Daoy (cell line): ENCODE measurements around the gene CAMK2G. TPM values are rescaled to one million over a fixed set of nuclear protein-coding genes. Genes with fewer than 3 reads are reported as not detected.
"Not testable (repeated sequence)": the region's sequence is repeated elsewhere in the genome, so short reads cannot be mapped to it uniquely, and the experiment has no call there.

Experiments
- DNase-seq: peaks from one replicate; pipeline ENCODE4 v3.0.0-alpha.2; 2015; ENCODE audit warnings: low read depth
- total RNA-seq: library from RNA; depleted of rRNA; stranded (reverse); fragments of >200 nt; shearing (Covaris generic); gene quantifications from 2 replicates; pipeline ENCODE4 v1.2.3, GENCODE V29; 2014

CAMK2G gene
- total RNA-seq, 1 experiment from 2014 or later, result 12.2 TPM

DNA sequence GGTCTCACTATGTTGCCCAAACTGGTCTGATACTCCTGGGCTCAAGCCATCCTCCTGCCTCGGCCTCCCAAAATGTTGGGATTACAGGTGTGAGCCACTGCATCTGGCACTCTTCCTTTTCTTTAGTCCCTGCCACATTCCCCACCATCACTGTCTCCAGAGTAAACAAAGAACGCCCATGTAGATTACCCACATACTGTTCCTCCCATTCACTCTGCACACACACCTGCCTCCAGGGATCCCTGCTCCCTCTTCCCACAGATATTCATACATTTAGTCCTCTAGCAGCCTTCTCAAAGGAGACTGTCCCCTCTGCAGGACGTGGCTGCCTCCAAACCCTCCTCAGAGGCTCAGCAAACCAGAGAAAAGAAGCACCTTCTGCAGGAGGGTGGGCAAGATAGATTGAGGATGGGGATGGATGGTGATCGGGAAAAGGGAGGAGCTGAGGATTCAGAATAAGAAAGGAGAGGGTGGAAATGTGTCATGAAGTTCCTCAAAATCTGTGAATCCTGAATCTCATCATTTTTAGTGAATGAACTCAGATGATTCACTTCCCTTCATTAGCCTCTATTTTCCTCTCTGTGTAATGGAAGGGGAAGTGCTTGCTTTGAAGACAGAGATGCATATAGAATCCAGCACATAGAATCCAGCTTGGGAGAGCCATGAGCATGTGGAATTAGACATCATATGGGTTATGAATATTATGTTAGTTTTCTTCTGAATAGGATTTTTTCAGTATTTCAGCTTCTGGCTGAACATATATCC, 31.1 kb upstream of the CAMK2G start:
- peak; percentile 25 for DNase-seq

DNA sequence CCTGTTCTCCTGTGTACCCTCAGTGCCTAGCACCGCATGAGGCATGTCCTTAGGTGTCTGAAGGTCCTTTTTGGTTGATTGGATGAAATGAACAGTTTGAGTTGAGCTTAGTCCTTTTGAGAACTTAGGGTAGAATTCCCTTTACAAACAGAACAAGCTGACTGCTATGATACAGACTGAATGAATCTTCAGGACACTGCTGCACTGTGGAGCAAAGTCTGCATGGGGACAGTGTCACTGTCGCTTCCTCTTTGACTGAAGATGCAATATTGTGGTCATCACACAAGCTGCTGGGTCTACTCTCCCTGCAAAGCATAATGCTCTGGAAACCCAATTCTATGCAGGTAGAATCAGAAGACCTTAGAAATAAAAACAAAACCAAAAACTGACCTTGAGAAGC, 28.0 kb upstream of the CAMK2G start:
- no peak for DNase-seq

DNA sequence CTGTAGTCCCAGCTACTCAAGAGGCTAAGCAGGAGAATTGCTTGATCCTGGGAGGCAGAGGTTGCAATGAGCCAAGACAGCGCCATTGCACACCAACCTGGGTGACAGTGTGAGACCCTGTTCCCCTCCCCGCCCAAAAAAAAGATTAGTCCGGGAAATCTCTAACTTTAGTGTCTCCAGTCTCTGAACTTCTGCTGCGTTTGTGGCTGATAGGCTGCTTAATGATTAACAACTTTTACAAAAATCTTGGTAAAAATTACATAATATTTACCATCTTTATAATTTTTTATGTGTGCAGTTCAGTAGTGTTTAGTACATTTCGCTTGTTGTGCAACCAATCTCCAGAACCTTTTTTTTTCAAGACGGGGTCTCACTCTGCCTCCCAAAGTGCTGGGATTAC, 26.9 kb upstream of the CAMK2G start:
- no peak for DNase-seq

DNA sequence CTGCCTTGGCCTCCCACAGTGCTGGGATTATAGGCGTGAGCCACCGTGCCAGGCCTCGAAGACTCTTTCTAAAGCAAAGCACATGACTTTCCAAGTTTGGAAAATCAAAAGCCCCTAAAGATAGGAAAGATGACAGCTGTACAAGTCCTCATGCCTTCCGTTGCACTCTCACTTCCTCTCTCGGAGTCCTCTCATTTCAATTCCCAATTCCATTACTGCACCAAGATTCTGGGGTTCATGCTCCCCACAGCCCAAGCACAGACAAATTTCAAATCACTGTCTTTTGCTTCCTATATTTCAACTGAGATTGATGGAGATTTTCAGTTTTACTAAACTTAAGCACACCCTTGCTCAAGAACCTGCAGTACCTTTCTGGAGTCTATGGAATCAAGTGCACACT, 25.7 kb upstream of the CAMK2G start:
- DNase-seq, result no peak

DNA sequence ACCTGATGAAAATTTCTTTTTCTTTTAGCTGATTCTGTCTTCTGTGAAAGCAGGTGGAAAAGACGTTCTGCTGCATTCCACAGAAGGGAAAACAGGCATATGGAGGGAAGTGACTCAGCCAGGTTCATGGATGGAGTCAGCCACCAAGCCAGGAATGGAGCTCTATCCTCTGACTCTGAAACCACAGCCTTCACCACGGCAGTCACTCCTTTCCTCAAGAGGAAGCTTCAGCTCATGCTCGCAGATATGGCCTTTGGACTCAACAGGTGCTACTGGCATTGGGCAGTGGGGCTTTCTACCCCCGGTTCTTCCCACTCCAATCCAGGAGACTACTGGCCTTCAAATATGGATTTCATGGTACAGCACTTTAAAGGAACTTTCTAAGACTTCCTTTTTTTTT, 25.1 kb upstream of the CAMK2G start:
- DNase-seq, result peak; percentile 93

DNA sequence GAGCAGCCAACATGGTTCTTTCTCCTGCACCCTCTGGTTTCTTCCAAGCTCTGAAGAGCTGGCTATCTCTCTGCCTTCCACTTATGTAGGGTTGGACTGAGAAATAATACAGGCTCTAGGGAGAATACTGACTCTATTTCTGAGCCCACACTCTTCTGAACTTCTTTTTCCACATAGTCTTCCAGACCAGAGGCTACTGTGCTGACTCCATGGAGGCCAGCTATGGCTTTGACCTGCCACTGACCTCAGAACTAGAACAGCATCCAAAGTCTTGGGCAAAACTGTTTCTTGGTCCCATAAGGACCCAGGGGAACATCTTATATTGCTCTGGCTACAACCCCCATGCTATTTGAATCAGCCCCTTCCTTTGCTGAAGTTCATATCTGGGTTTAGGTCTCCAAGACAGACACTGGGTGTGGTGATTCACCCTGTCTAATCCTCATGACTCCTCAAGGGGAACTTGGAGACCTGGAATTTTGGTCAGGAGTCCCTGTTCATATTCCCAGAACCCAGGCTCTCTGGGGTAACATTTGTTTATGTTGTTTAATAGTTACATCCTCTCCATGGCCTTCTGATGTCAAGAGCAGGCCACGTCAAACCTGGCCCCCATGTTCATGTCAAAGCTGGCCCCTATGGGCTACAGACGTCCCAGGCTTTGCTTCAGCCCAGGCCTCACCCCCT, 24.5 kb upstream of the CAMK2G start:
- peak; percentile 42 for DNase-seq

DNA sequence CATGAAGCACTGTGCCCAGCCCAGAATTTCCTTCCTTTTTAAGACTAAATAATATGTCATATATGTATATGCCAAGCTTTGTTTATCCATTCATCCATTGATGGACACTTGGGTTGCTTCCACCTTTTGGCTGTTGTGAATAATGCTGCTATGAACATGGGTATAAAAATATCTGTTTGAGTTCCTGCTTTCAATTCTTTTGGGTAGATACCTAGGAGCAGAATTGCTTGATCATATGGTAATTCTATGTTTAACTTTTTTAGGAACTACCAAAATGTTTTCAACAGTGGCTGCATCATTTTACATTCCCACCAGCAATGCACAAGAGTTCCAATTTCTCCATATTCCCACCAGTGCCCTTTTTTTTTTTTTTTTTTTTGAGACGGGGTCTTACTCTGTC, 23.3 kb upstream of the CAMK2G start:
- no peak for DNase-seq

DNA sequence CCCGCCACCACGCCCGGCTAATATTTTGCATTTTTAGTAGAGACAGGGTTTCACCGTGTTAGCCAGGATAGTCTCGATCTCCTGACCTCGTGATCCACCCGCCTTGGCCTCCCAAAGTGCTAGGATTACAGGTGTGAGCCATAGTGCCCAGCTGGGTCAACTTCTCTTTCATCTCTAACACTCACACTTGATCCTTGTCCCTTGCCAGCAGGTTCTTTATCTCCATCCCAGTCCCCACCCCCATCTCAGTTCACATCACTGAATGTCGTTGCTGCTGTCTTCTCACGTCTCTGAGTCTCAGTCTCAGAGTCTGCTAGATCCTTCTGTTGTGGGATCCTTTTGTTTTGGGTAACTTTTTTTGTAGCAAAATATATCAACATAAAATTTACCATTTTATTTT, 21.0 kb upstream of the CAMK2G start:
- not testable (repeated sequence) for DNase-seq

DNA sequence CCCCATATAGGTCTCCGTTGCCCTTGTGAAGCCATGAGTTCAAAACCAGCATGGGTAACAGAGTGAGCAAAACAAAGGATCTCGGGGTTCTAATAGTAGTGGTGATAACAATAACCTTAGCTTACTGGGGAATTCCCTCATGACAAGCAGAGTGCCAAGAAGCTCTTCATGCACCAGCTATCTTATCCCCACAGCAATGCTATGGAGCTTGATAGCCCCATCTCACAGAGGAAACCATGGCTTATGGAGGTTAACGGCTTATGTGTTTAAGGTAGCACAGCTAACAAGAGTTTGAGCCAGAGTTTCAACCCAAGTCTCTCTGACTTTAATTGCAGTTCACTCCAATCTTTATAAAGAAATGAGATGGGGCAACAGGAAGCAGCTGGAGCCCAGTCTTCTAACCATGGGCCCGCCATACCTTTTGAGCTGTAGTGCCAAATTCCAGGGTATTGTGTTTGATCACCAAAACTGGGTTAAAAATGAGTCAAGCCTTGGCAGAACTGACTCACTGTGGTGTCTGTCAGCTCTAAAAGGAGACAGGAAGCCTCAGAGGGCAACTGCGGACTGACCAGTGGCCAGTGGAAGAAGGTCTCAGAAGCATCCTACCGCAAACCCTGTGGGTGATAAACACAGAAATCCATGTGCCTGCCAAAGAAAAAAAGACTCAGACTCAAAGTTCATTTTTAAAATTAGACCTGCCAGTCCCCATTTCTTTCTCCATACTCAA, 20.1 kb upstream of the CAMK2G start:
- DNase-seq, result peak; percentile 80

DNA sequence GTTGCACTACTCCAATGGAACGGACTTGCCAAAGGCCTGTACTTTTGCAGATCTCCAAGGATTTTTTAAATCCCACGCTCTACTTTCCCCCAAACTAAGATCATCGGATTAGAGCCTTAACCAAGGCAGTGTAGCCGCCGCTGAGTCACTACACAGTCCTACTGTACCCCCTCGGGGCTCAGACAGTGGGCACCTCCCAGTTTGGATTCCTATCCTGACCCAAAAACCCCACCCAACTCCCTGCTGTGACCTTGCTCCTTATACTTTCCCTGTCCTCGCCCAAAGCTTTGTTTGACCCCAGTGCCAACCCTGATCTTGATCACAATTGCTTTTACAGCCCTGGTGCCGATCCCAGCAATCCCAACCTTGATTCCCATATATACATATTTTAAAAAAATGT, 19.1 kb upstream of the CAMK2G start:
- DNase-seq, result no peak

DNA sequence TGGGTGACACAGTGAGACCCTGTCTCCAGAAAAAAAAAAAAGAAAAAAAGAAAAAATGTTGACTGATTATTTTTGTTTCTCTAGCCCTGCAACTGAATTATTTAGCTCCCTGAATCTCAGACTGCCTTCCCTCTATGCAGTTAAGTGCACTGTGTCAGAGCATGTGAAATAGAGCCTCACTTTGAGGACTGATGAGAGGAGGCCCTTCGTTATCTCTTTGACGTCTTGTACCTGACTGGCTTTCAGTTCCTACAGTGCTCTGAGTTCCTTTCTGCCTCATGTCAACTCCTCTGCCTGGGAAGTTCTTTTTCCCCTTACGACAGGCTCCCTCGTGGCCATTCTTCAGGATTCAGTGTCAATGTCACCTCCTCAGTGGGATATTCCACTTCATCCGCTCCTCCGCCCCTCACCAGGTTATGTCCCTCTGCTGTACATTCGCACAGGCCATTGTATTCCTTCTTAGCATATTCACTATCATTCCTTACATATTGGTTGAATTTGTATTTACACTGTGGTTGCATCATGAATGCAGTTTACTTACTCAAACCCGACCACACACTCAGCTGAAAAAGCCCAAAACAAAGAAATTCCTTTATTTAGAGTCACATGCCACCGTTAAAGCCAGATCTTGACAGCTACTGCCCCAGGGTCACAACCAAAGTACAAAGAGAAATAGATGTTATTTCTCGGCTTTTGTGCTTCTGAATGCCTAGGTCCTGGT, 18.1 kb upstream of the CAMK2G start:
- DNase-seq, result no peak

DNA sequence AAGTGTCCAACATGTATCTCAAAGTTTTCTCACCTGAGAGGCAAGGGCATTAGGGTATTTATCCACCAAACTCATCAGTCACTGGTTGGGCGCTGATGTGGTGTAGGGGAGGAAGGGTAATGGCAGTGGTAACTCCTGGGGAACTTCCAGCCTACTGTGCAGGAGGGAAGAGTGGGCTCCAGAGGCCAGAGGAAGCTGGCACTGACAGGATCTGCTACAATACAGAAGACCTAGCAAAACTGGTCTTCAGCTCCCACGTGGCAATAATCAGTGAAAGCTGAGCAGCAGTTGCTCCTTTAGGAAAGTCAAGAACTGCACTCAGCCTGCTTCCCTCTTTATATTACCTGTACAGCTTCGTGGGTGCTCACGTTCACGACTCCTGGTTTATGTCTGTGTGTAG, 17.2 kb upstream of the CAMK2G start:
- DNase-seq, result no peak

DNA sequence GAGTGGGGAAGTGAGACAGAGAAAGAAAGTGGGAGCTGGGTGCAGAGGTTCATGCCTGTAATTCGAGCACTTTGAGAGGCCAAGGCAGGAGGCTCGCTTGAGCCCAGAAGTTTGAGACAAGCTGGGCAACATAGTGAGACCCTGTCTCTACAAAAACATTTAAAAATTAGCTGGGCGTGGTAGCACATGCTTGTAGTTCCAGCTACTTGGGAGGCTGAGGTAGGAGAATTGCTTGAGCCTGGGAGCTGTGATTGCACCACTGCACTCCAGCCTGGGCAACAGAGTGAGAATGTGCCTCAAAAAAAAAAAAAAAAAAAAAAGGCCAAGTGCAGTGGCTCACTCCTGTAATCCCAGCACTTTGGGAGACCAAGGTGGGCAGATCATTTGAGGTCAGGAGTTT, 16.5 kb upstream of the CAMK2G start:
- not testable (repeated sequence) for DNase-seq

DNA sequence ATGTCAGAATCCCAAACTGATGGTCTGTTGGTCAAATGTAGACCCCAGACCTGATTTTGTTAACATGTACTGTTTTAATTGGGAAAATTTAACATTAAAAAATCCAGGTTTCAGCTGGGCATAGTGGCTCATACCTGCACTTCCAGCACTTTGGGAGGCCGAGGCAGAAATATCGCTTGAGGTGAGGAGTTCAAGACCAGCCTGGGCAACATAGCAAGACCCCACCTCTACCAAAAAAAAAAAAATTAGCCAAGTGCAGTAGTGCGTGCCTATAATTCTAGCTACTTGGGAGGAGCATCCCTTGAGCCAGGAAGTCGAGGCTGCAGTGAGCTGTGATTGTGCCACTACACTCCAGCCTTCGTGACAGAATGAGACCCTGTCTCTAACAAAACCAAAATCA, 15.9 kb upstream of the CAMK2G start:
- no peak for DNase-seq

DNA sequence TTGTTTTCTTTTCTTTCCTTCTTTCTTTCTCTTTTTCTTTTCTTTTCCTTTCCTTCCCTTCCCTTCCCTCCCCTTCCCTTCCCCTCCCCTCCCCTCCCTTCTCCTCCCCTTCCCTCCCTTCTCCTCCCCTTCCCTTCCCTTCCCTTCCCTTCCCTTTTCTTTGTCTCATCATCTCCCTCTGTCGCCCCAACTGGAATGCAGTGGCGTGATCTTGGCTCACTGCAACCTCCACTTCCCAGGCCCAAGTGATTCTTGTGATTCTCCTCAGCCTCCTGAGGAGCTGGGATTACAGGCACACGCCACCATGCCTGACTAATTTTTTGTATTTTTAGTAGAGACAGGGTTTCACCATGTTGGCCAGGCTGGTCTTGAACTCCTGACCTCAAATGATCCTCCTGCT, 15.1 kb upstream of the CAMK2G start:
- not testable (repeated sequence) for DNase-seq

DNA sequence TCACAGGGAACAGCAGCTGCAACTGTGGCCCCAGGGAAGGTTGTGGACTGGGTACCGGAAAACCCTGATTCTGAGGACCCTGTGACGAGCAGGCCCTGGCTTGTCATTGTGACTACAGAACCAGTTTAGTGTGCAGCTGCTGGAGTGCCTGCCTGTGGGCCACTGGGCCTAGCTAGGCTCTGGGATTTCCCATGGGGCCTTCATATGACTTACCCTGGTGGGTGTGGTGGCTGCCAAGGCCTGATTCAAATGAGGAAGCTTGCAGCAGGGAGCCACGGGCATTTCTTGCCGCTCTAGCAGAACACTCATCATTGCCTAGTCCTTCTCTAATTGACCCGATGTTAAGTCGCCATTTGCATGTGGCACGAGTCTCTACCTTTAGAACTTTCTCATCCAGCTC, 14.7 kb upstream of the CAMK2G start:
- peak; percentile 90 for DNase-seq

DNA sequence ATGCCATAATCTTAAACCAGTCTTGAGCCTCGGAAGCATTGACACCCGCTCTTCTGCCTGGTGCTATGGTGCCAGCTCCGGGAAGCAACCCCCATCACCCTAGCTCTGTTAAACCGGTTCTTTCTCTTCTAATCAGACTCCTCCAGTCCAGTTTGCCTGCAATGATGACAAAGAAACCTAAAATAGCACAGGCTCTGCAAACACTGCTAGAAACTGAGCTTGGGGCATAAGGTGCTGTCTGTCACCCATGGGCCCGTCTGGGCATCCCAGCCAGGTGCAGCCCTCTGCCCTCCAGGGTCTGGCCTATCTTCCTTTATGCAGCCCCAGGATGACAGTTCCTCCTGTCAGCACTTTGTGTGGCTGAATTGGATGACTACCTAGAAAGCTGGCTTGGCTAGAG, 14.2 kb upstream of the CAMK2G start:
- no peak for DNase-seq

DNA sequence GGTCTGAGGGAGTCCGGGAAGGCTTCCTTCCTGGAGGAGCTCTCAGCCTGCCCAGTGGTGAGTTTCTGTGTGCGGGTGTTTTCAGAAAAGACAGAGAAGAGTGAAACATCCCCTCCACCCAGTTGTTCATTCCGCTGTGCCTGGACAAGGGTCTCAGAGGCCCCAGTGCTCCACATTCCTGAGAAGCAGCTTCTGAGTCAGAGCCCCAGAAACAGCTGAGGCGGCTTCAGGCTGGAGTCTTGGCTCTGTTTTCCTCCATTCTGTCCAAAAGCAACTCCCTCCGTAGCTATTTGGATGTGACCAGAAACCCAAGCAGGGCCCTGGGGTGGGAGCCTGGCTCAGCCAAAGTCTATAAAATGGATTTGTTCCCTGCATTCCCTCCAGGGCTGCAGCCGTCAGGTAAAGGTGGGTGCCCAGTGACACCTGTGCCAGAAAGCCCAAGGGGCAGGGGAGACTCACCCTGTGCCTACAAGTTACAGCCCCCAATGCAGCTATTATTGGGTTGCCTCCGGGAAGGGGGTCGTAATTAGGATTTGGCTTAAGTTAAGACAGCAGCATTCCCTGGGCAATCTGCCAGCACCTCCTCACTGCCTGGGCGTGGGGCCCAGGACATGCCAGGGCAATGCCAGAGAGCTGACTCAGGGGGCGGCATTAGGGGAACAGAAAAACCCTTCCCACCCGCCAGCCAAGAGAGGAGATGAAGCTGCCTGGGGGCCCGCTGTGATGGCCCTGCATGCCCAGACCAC, 13.1 kb upstream of the CAMK2G start:
- DNase-seq, result peak; percentile 95

DNA sequence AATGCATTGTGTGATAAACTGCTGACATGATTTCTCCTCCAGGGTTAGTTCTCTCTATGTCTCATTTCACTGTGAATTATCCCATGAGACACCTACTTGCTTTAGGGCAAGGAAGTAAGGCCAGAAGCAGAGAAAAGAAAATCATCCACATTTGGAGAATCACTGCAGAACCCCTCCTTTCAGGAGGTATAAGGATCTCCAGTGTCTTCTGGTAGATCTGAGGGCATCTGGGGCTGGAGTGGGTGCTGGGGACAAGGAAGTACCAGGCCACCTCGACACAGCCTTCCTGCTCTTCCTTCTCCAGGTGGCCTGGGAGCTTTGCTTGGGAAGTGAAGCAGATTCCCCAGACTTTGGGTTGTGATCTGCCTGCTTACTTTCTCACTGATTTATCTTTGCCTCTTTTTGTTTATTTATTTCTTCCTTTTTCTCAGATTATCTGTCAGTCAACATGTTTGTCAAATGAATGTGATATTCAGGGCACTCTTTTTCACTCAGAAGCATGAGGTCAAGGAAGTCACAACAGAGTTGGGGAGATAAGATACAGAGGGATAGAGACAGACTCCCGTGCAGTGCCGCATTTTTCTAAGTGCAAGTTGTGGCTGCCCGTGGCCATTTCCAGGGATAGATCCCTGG, 12.4 kb upstream of the CAMK2G start:
- DNase-seq, result no peak

DNA sequence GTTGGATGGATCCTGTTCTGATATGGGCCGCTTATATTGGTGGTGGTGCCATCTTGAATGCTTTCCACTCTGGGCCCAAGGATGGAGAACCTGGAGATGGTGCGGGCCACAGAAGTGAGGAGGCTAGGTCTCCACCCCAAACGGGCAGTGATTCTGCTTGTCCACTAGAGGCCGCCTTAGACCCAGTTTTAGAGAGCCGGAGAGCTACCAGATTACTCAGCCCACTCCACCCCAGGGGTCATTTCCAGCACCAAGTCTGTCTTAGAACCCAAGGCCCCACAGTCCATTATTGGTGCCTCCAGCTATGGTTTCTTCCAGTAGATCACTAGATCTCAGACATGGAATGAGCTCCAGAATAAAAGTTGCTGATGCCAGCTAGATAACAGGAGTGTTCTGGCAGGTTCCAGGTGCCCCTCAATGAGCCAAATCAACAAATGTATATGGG, 11.8 kb upstream of the CAMK2G start:
- DNase-seq, result peak; percentile 78

DNA sequence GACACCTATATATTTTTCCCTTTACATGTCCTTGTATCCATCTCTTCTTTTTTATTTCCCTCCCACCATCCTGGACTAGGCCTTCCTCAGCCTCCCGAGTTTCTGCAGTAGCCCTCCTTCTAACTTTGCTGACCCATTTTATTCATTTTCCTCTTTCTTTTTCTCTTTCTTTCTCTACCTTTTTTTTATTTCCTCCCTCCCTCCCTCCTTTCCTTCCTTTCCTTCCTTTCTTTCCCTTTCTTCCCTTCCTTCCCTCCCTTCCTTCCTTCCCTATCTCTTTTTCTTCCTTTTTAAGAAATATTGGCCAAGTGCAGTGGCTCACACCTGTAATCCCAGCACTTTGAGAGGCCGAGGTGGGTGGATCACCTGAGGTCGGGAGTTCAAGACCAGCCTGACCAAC, 9.7 kb upstream of the CAMK2G start:
- DNase-seq, result no peak
